GM12878 (cell line): ENCODE results near the gene CNPY2. TPM values are rescaled to one million over a fixed set of nuclear protein-coding genes. Genes with fewer than 3 reads are reported as not detected.

ENCODE experiments used
- CBFB ChIP-seq: IDR thresholded peaks from 2 replicates; pipeline ENCODE4 v1.6.1; 2016; ENCODE audit warnings: antibody characterized with exemption, low read depth
- CREM ChIP-seq: IDR thresholded peaks from 2 replicates; pipeline ENCODE4 v1.6.1; 2014; ENCODE audit warnings: antibody characterized with exemption, low read depth
- DPF2 ChIP-seq: fragments of 450-650 bp; IDR thresholded peaks from 2 replicates; pipeline ENCODE4 v1.6.1; 2017; ENCODE audit warnings: mild to moderate bottlenecking
- EED ChIP-seq: sonication (generic); IDR thresholded peaks from 2 replicates; pipeline ENCODE4 v1.6.1; 2016; ENCODE audit warnings: antibody characterized with exemption, low read depth
- FOXK2 ChIP-seq: fragments of 450-650 bp; IDR thresholded peaks from 2 replicates; pipeline ENCODE4 v1.6.1; 2017; ENCODE audit warnings: mild to moderate bottlenecking, moderate library complexity
- HDAC2 ChIP-seq: fragments of 200-600 bp; sonication (generic); IDR thresholded peaks from 2 replicates; pipeline ENCODE4 v1.6.1; 2017
- HDGF ChIP-seq: fragments of 450-650 bp; IDR thresholded peaks from 2 replicates; pipeline ENCODE4 v1.6.1; 2016; ENCODE audit warnings: antibody characterized with exemption
- IKZF1 ChIP-seq: fragments of 450-650 bp; conservative IDR thresholded peaks from 2 replicates; pipeline ENCODE4 v1.6.1; 2017; ENCODE audit warnings: antibody characterized with exemption, mild to moderate bottlenecking
- IRF4 ChIP-seq: IDR thresholded peaks from 2 replicates; pipeline ENCODE4 v1.6.1; 2011; ENCODE audit warnings: low read depth, low read length
- LARP7 ChIP-seq: fragments of 450-650 bp; IDR thresholded peaks from 2 replicates; pipeline ENCODE4 v1.6.1; 2017; ENCODE audit warnings: mild to moderate bottlenecking
- NBN ChIP-seq: fragments of 450-650 bp; IDR thresholded peaks from 2 replicates; pipeline ENCODE4 v1.6.1; 2016
- PML ChIP-seq: IDR thresholded peaks from 2 replicates; pipeline ENCODE4 v1.6.1; 2012; ENCODE audit warnings: low read length, inconsistent platforms
- RAD51 ChIP-seq: fragments of 450-650 bp; IDR thresholded peaks from 2 replicates; pipeline ENCODE4 v1.6.1; 2016; ENCODE audit warnings: moderate library complexity, mild to moderate bottlenecking, inconsistent platforms
- RBBP5 ChIP-seq: fragments of 200-600 bp; sonication (generic); conservative IDR thresholded peaks from 2 replicates; pipeline ENCODE4 v1.6.1; 2016
- RELA ChIP-seq: fragments of 450-650 bp; IDR thresholded peaks from 2 replicates; pipeline ENCODE4 v1.8.0; 2014; ENCODE audit warnings: borderline replicate concordance; ENCODE audit not compliant: partially characterized antibody
- YY1 ChIP-seq: IDR thresholded peaks from 2 replicates; pipeline ENCODE4 v1.6.1; 2011; ENCODE audit warnings: low read depth, mild to moderate bottlenecking, low read length
- polyA plus RNA-seq, 11 experiments: library from polyadenylated mRNA; depleted of rRNA in 4 of 11; unstranded in 6 of 11; stranded (reverse) in 5 of 11; fragments of >200 nt; fragmentation: Nextera tagmentation in 4 of 11; fragmentation: Illumina TruSeq in 1 of 11; extraction: Ambion mirVana in 4 of 11; extraction: Trizol in 1 of 11; gene quantifications; 1 replicate in 1 of 11; 2 replicates in 10 of 11; pipeline versions ENCODE4 v1.2.1 to v1.2.3, GENCODE V29; 2011 to 2016; ENCODE audit warnings: inconsistent platforms in 2 of 11, missing spikeins in 2 of 11, low read depth in 1 of 11
- total RNA-seq, 4 experiments: library from RNA; depleted of rRNA in 3 of 4; stranded (reverse); fragments of >200 nt in 3 of 4; fragmentation: Illumina TruSeq in 1 of 4; extraction: Trizol in 1 of 4; gene quantifications; 2 replicates each; pipeline versions ENCODE4 v1.2.1 to v1.2.3, GENCODE V29; 2013 to 2021
- TF ChIP-seq, protein P1 (sequence below): fragments of 450-650 bp; IDR thresholded peaks from 2 replicates; pipeline ENCODE4 v1.6.1; 2017; ENCODE audit warnings: antibody characterized with exemption, mild to moderate bottlenecking, moderate library complexity
- TF ChIP-seq, protein P2 (sequence below): fragments of 450-650 bp; IDR thresholded peaks from 2 replicates; pipeline ENCODE4 v1.6.1; 2014; ENCODE audit warnings: mild to moderate bottlenecking
- TF ChIP-seq, protein P3 (sequence below): fragments of 450-650 bp; IDR thresholded peaks from 2 replicates; pipeline ENCODE4 v1.6.1; 2017; ENCODE audit warnings: low read depth, mild to moderate bottlenecking, moderate library complexity

CNPY2 gene
- total and polyA plus RNA-seq, 10 of the 15 experiments (the other 5 are each of a cell fraction or from before 2014, with no cell fraction given) = 25.0 to 276 (median 87.8) TPM

DNA sequence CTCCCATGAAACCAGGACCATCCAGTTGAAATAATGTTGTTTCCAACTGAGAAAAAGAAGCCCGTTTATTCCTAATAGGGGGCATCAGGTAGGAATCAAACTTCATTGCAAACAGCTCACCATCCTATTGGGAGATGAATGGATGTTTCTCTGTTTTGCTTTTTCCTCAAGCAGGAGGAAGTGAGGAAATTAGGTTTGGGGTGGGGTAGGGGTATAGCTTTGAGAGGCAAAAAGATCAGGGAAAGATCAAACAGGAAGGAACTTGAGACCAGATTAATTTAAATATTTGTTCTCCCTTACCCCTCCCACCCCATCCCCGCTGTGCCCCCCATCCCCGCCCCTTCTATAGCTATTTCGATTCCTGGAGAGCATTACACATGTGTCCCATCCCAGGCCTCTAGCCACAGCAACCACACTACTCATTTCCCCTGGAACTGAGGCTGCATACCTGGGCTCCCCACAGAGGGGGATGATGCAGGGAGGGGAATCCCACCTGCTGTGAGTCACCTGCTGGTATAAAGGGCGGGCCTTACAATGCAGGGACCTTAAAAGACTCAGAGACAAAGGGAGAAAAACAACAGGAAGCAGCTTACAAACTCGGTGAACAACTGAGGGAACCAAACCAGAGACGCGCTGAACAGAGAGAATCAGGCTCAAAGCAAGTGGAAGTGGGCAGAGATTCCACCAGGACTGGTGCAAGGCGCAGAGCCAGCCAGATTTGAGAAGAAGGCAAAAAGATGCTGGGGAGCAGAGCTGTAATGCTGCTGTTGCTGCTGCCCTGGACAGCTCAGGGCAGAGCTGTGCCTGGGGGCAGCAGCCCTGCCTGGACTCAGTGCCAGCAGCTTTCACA, 22.7 kb upstream of the CNPY2 start, which contains the start of gene IL23A (continued):
- TF ChIP-seq, protein P1, sequence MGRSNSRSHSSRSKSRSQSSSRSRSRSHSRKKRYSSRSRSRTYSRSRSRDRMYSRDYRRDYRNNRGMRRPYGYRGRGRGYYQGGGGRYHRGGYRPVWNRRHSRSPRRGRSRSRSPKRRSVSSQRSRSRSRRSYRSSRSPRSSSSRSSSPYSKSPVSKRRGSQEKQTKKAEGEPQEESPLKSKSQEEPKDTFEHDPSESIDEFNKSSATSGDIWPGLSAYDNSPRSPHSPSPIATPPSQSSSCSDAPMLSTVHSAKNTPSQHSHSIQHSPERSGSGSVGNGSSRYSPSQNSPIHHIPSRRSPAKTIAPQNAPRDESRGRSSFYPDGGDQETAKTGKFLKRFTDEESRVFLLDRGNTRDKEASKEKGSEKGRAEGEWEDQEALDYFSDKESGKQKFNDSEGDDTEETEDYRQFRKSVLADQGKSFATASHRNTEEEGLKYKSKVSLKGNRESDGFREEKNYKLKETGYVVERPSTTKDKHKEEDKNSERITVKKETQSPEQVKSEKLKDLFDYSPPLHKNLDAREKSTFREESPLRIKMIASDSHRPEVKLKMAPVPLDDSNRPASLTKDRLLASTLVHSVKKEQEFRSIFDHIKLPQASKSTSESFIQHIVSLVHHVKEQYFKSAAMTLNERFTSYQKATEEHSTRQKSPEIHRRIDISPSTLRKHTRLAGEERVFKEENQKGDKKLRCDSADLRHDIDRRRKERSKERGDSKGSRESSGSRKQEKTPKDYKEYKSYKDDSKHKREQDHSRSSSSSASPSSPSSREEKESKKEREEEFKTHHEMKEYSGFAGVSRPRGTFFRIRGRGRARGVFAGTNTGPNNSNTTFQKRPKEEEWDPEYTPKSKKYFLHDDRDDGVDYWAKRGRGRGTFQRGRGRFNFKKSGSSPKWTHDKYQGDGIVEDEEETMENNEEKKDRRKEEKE = no peak
- TF ChIP-seq HDAC2 (no peak), CREM (peak; percentile 62; the same call in 1 of the 2 replicates), RBBP5 (no peak), PML (no peak), YY1 (0 out of 2 replicates have a peak, but pooled peaks have one; percentile 7), LARP7 (no peak), EED (peak; percentile 81), IKZF1 (peak; percentile 40; the same call in 1 of the 2 replicates), CBFB (0 out of 2 replicates have a peak, but pooled peaks have one; percentile 32), HDGF (peak; percentile 63; the same call in 1 of the 2 replicates), IRF4 (no peak), DPF2 (no peak), RAD51 (peak; percentile 53; the same call in 1 of the 2 replicates), FOXK2 (no peak), RELA (peak; percentile 58), NBN (no peak)
- TF ChIP-seq, protein P2, sequence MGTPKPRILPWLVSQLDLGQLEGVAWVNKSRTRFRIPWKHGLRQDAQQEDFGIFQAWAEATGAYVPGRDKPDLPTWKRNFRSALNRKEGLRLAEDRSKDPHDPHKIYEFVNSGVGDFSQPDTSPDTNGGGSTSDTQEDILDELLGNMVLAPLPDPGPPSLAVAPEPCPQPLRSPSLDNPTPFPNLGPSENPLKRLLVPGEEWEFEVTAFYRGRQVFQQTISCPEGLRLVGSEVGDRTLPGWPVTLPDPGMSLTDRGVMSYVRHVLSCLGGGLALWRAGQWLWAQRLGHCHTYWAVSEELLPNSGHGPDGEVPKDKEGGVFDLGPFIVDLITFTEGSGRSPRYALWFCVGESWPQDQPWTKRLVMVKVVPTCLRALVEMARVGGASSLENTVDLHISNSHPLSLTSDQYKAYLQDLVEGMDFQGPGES = no peak
- TF ChIP-seq, protein P3, sequence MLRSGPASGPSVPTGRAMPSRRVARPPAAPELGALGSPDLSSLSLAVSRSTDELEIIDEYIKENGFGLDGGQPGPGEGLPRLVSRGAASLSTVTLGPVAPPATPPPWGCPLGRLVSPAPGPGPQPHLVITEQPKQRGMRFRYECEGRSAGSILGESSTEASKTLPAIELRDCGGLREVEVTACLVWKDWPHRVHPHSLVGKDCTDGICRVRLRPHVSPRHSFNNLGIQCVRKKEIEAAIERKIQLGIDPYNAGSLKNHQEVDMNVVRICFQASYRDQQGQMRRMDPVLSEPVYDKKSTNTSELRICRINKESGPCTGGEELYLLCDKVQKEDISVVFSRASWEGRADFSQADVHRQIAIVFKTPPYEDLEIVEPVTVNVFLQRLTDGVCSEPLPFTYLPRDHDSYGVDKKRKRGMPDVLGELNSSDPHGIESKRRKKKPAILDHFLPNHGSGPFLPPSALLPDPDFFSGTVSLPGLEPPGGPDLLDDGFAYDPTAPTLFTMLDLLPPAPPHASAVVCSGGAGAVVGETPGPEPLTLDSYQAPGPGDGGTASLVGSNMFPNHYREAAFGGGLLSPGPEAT = peak; percentile 55; the same call in 1 of the 2 replicates
